Neural cell (in vitro differentiated cells): ENCODE measurements around the gene NCAPH2.

ENCODE experiments used
- CTCF ChIP-seq: fragments of 450-650 bp; IDR thresholded peaks from 2 replicates; pipeline ENCODE4 v1.5.1; 2014; ENCODE audit warnings: antibody characterized with exemption, mild to moderate bottlenecking, moderate library complexity; ENCODE audit not compliant: poor library complexity, severe bottlenecking
- EP300 ChIP-seq: fragments of 450-650 bp; conservative IDR thresholded peaks from 2 replicates; pipeline ENCODE4 v1.6.1; 2014; ENCODE audit warnings: antibody characterized with exemption, mild to moderate bottlenecking, moderate library complexity; ENCODE audit not compliant: poor library complexity, severe bottlenecking
- EZH2 ChIP-seq: fragments of 200-600, 300-800 bp; shearing (Covaris generic), sonication (generic); IDR thresholded peaks from 2 replicates; pipeline ENCODE4 v1.6.1; 2014; ENCODE audit warnings: antibody characterized with exemption, low read length, borderline replicate concordance, mild to moderate bottlenecking; ENCODE audit not compliant: insufficient read depth, poor library complexity, severe bottlenecking
- RAD21 ChIP-seq: fragments of 450-650 bp; conservative IDR thresholded peaks from 2 replicates; pipeline ENCODE4 v1.6.1; 2014; ENCODE audit warnings: antibody characterized with exemption, mild to moderate bottlenecking, moderate library complexity
- SMC3 ChIP-seq: fragments of 450-650 bp; conservative IDR thresholded peaks from 2 replicates; pipeline ENCODE4 v1.6.1; 2014; ENCODE audit warnings: antibody characterized with exemption, mild to moderate bottlenecking, moderate library complexity; ENCODE audit not compliant: poor library complexity

GRCh38 chr22:50498322-50498890 is 9.6 kb upstream of the NCAPH2 start:
- no peak for TF ChIP-seq SMC3
- TF ChIP-seq EP300: no peak
- TF ChIP-seq RAD21: no peak
- peak; percentile 28 for TF ChIP-seq CTCF
- TF ChIP-seq EZH2: no peak
